CD8-positive, alpha-beta memory T cell (primary cell): Measurements from ENCODE around the gene BCL11B. TPM values are rescaled to one million over a fixed set of nuclear protein-coding genes. Genes with fewer than 3 reads are reported as not detected.

Experiments
- CTCF ChIA-PET: fragments of 350-600 bp; sonication (Branson Sonifier 250); formaldehyde crosslinking; loops from one replicate; lab custom pipeline; 2021; ENCODE audit warnings: antibody characterized with exemption; lab: Charles Lee
- POLR2A ChIA-PET: fragments of 350-600 bp; sonication (Branson Sonifier 250); formaldehyde crosslinking; loops from one replicate; lab custom pipeline; 2021; ENCODE audit warnings: antibody characterized with exemption; lab: Charles Lee
- DNase-seq, 5 donors: peaks; one replicate each; pipeline versions ENCODE4 v3.0.0 to v3.0.0-alpha.2; 2020 to 2022; ENCODE audit warnings: mixed read lengths in 1 of 5
- H3K27ac ChIP-seq: one replicate; pipeline ENCODE4 v1.7.0; 2013; ENCODE audit warnings: low read depth, mild to moderate bottlenecking, low read length, moderate library complexity
- H3K27me3 ChIP-seq: 2 replicates; pipeline ENCODE4 v1.7.0; 2013; ENCODE audit warnings: low read length, mild to moderate bottlenecking; ENCODE audit not compliant: insufficient read depth, poor library complexity, severe bottlenecking
- H3K36me3 ChIP-seq: 2 replicates; pipeline ENCODE4 v1.7.0; 2013; ENCODE audit warnings: mild to moderate bottlenecking, low read length, moderate library complexity; ENCODE audit not compliant: insufficient read depth
- H3K4me1 ChIP-seq: 2 replicates; pipeline ENCODE4 v1.7.0; 2013; ENCODE audit warnings: mild to moderate bottlenecking, low read length, moderate library complexity; ENCODE audit not compliant: insufficient read depth
- H3K4me3 ChIP-seq: 2 replicates; pipeline ENCODE4 v1.7.0; 2013; ENCODE audit warnings: mild to moderate bottlenecking, low read length
- H3K9me3 ChIP-seq: 2 replicates; pipeline ENCODE4 v1.7.0; 2013; ENCODE audit warnings: mild to moderate bottlenecking, low read length
- H3K27ac Mint-ChIP-seq, 8 donors: one replicate each; pipeline ENCODE4 v1.8.0; 2020 to 2021; ENCODE audit warnings: mixed read lengths in 8 of 8, mild to moderate bottlenecking in 6 of 8, inconsistent platforms in 3 of 8, moderate library complexity in 3 of 8
- H3K27me3 Mint-ChIP-seq, 2 donors: one replicate each; pipeline ENCODE4 v1.8.0; 2020 to 2021; ENCODE audit warnings: mixed read lengths in 2 of 2, mild to moderate bottlenecking in 1 of 2, moderate library complexity in 1 of 2
- H3K36me3 Mint-ChIP-seq, 3 donors: one replicate each; pipeline ENCODE4 v1.8.0; 2020 to 2021; ENCODE audit warnings: mixed read lengths in 3 of 3, inconsistent platforms in 1 of 3, mild to moderate bottlenecking in 1 of 3
- H3K4me1 Mint-ChIP-seq, 3 donors: one replicate each; pipeline ENCODE4 v1.8.0; 2020 to 2021; ENCODE audit warnings: mixed read lengths in 3 of 3, inconsistent platforms in 1 of 3, mild to moderate bottlenecking in 1 of 3
- H3K4me3 Mint-ChIP-seq, 7 donors: one replicate each; pipeline ENCODE4 v1.8.0; 2020 to 2021; ENCODE audit warnings: mixed read lengths in 7 of 7, mild to moderate bottlenecking in 6 of 7, moderate library complexity in 4 of 7, inconsistent platforms in 2 of 7
- H3K9me3 Mint-ChIP-seq, 5 donors: one replicate each; pipeline ENCODE4 v1.8.0; 2020 to 2022; ENCODE audit warnings: mixed read lengths in 5 of 5, mild to moderate bottlenecking in 3 of 5, moderate library complexity in 2 of 5, inconsistent platforms in 1 of 5
- polyA plus RNA-seq: library from polyadenylated mRNA; unstranded; fragments of 300-500 nt; fragmentation: Illumina TruSeq; gene quantifications from one replicate; pipeline ENCODE4 v1.2.3, GENCODE V29; 2021
- total RNA-seq, 2 experiments: library from RNA; stranded (reverse); gene quantifications; one replicate each; pipeline ENCODE4 v1.2.3, GENCODE V29; 2021

BCL11B gene
- total and polyA plus RNA-seq, 3 experiments from 2014 or later: 9.7 to 42.5 (median 42.0) TPM

DNA sequence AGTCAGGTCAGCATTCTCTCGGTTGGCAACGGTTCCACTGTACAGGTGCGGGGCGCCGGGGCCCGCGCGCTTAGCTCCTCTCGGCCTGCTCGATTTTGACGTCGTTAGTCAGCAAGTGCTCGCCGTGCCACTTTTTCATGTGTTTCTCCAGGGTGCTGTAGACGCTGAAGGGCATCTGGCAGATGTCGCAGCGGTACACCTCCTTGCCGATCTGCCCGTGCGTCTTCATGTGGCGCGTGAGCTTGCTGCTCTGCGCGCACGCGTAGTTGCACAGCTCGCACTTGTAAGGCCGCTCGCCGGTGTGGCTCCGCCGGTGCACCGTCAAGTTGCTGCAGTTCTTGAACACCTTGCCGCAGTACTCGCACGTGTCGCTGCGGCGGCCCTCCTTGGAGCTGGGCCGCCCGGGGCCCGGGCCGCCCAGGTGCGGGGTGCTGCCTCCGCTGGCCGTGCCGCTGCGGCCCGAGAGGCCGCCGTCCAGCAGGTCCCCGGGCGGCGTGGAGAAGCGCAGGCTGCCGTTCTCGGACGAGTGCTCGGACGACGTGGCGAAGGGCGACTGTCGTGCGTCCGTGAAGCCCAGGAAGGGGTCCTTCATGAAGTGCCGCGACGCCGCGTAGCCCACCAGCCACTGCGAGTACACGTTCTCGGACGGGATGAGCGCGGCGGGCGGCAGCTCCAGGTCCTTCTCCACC, 97.8 kb downstream of the BCL11B start:
- Mint-ChIP-seq H3K9me3 (peaks cover 0 to 3% (median 0%) of the 10 kb centered on the region in 5 donors), H3K36me3 (peaks cover 20 to 76% (median 27%) of the 10 kb centered on the region in 3 donors), H3K27me3 (no peaks in the 10 kb centered on the region), H3K4me3 (peak overlapping the region in 3 of 7 donors; percentile 5 to 34 (median 15)), H3K27ac (peak overlapping the region in 3 of 8 donors; percentile 23 to 79 (median 58)), H3K4me1 (peaks cover 29 to 65% (median 49%) of the 10 kb centered on the region in 3 donors)
- Histone ChIP-seq H3K36me3 (peaks cover 33% of the 10 kb centered on the region), H3K27me3 (no peaks in the 10 kb centered on the region), H3K27ac (no peak overlapping the region), H3K4me3 (no peak overlapping the region), H3K9me3 (no peaks in the 10 kb centered on the region), H3K4me1 (peaks cover 28% of the 10 kb centered on the region)
- ChIA-PET CTCF (interaction anchor here (0.7 to 3.2 kb wide), 3 partner anchors 14 to 881 kb away, joined by 3 to 11 read pairs (median 5); no protein-coding TSS in a partner anchor), POLR2A (no interaction called here)
- DNase-seq: peak in 1 of 5 donors; percentile 55

DNA sequence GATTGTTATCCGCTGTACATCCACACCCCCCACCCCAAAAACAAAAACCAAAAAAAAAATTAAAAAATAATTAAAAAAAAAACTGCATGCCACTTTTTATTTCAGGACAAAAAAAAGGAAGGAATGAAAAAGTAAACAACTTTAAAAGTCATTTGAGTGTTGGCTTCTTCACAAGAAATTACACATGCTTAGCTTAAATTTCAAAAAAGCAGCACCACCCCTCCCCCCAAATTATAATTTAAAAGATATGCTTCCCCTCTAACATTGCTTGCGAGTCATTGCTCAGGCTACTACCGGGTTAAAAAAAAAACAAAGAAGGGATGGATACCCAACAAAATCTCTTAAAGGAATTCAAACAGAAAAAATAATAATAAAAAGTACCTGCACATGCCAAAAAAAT, 98.5 kb downstream of the BCL11B start:
- H3K4me3 ChIP-seq: no peak overlapping the region
- Mint-ChIP-seq H3K27me3 (no peaks in the 10 kb centered on the region), H3K4me3 (no peak overlapping the region), H3K27ac (peak overlapping the region in 3 of 8 donors; percentile 58 to 79 (median 71)), H3K9me3 (peaks cover 0 to 3% (median 0%) of the 10 kb centered on the region in 5 donors), H3K4me1 (peaks cover 29 to 66% (median 49%) of the 10 kb centered on the region in 3 donors), H3K36me3 (peaks cover 20 to 74% (median 27%) of the 10 kb centered on the region in 3 donors)
- peaks cover 33% of the 10 kb centered on the region for H3K36me3 ChIP-seq
- CTCF ChIA-PET: interaction anchor here (0.7 to 1.7 kb wide), 2 partner anchors 93 to 881 kb away, joined by 3 to 5 read pairs; no protein-coding TSS in a partner anchor
- H3K27me3 ChIP-seq: no peaks in the 10 kb centered on the region
- POLR2A ChIA-PET: no interaction called here
- H3K4me1 ChIP-seq: peaks cover 21% of the 10 kb centered on the region
- H3K9me3 ChIP-seq: no peaks in the 10 kb centered on the region
- H3K27ac ChIP-seq: no peak overlapping the region
- no peak for DNase-seq

DNA sequence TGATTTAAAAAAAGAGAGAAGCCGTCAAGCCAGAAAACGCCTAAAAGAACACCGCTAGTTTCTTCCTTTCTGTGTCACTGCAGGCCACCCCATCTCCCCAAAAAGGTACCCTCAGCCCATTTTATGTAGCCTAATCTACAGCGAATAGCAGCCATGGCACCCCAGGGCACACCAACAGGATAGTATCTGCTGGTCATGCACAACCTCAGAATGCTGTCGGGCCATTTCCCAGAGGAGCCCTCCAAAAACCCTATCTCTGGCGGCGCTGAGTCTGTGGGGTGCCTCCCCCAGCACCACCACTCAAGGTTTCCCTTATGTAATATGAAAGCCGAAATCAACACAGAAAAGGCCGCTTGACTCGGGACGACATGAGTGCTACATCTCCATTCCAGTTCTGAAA, 98.9 kb downstream of the BCL11B start:
- H3K4me1 ChIP-seq: peaks cover 18% of the 10 kb centered on the region
- no peak overlapping the region for H3K4me3 ChIP-seq
- H3K36me3 ChIP-seq: peaks cover 33% of the 10 kb centered on the region
- H3K27me3 Mint-ChIP-seq: peaks cover 0 to 3% of the 10 kb centered on the region in 2 donors
- ChIA-PET CTCF (interaction anchor here (1.7 kb wide), 1 partner anchor 93 kb away, joined by 5 read pairs; no protein-coding TSS in a partner anchor), POLR2A (no interaction called here)
- no peak overlapping the region for H3K27ac ChIP-seq
- peaks cover 29 to 66% (median 49%) of the 10 kb centered on the region in 3 donors for H3K4me1 Mint-ChIP-seq
- no peaks in the 10 kb centered on the region for H3K27me3 ChIP-seq
- DNase-seq: peak in 1 of 5 donors; percentile 41
- peak overlapping the region in 1 of 7 donors; percentile 63 for H3K4me3 Mint-ChIP-seq
- H3K9me3 ChIP-seq: no peaks in the 10 kb centered on the region
- peak overlapping the region in 4 of 8 donors; percentile 32 to 79 (median 63) for H3K27ac Mint-ChIP-seq
- H3K36me3 Mint-ChIP-seq: peaks cover 20 to 74% (median 27%) of the 10 kb centered on the region in 3 donors
- H3K9me3 Mint-ChIP-seq: peaks cover 0 to 3% (median 0%) of the 10 kb centered on the region in 5 donors

DNA sequence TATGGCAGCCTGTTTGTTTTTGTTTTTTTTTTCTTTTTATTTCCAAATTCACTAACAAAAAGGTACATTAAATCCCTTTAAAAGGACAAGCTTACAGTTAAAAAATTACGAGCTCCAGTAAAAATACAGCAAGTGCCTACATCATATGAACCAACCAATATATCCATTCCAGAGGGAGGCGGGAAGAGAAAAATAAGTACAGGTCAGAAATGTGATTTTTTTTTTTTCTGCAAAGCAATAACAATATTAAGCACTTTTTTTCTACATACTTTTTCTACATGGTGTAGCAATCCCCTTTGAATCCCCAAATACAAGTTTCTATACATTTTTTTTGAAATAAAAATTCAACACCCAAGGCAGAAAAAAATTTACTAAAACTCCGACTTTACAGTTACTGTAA, 100.6 kb downstream of the BCL11B start:
- Histone ChIP-seq H3K27ac (no peak overlapping the region), H3K36me3 (peaks cover 26% of the 10 kb centered on the region), H3K4me1 (peaks cover 18% of the 10 kb centered on the region), H3K27me3 (no peaks in the 10 kb centered on the region), H3K4me3 (no peak overlapping the region), H3K9me3 (no peaks in the 10 kb centered on the region)
- H3K36me3 Mint-ChIP-seq: peaks cover 16 to 67% (median 20%) of the 10 kb centered on the region in 3 donors
- peaks cover 0 to 3% (median 0%) of the 10 kb centered on the region in 5 donors for H3K9me3 Mint-ChIP-seq
- H3K27ac Mint-ChIP-seq: peak overlapping the region in 3 of 8 donors; percentile 19 to 63 (median 60)
- H3K4me3 Mint-ChIP-seq: peak overlapping the region in 1 of 7 donors; percentile 4
- DNase-seq: no peak
- ChIA-PET CTCF (no interaction called here), POLR2A (interaction anchor here (0.6 kb wide), 1 partner anchor 498 kb away, joined by 4 read pairs; no protein-coding TSS in a partner anchor)
- H3K27me3 Mint-ChIP-seq: peaks cover 0 to 3% of the 10 kb centered on the region in 2 donors
- peaks cover 26 to 67% (median 47%) of the 10 kb centered on the region in 3 donors for H3K4me1 Mint-ChIP-seq

DNA sequence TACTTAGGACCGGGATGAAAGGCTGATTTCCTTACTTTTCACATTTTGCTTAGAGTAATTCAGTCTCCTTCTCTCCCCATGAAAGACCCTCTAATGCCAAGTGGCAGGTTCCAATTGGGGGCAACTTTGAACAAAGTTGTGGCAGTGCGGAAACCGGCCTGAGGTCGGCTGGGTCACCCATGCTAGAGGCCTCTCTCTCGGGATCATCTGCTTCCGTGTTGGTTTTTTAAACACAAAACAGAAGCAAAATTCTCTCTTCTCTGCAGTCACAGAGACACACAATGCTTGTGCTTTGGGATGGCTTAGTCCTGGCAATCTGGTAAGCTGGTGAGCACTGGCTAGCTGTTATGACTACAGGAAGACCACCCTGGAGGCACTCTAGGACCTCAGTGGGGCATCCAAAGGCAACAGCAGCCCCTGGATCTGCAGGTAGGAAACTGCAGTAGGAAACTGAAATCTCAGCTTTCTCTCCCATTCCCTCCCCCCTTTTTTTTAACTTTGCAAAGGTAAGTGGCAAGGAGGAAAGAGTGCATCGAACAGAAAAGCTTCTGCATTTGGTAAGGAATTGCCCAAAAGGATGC, 102.1 kb downstream of the BCL11B start:
- Histone ChIP-seq H3K27ac (no peak overlapping the region), H3K27me3 (no peaks in the 10 kb centered on the region), H3K4me1 (peaks cover 18% of the 10 kb centered on the region), H3K4me3 (no peak overlapping the region), H3K9me3 (no peaks in the 10 kb centered on the region), H3K36me3 (peaks cover 23% of the 10 kb centered on the region)
- peak overlapping the region in 4 of 8 donors; percentile 39 to 89 (median 51) for H3K27ac Mint-ChIP-seq
- no peak overlapping the region for H3K4me3 Mint-ChIP-seq
- H3K27me3 Mint-ChIP-seq: peaks cover 0 to 3% of the 10 kb centered on the region in 2 donors
- CTCF ChIA-PET: interaction anchor here (0.8 kb wide), 1 partner anchor 1032 kb away, joined by 3 read pairs; no protein-coding TSS in a partner anchor
- DNase-seq: no peak
- peaks cover 34 to 80% (median 52%) of the 10 kb centered on the region in 3 donors for H3K4me1 Mint-ChIP-seq
- peaks cover 0 to 3% (median 0%) of the 10 kb centered on the region in 5 donors for H3K9me3 Mint-ChIP-seq
- POLR2A ChIA-PET: interaction anchor here (1.1 kb wide), 1 partner anchor 100 kb away, joined by 5 read pairs; no protein-coding TSS in a partner anchor
- peaks cover 17 to 56% (median 18%) of the 10 kb centered on the region in 3 donors for H3K36me3 Mint-ChIP-seq

DNA sequence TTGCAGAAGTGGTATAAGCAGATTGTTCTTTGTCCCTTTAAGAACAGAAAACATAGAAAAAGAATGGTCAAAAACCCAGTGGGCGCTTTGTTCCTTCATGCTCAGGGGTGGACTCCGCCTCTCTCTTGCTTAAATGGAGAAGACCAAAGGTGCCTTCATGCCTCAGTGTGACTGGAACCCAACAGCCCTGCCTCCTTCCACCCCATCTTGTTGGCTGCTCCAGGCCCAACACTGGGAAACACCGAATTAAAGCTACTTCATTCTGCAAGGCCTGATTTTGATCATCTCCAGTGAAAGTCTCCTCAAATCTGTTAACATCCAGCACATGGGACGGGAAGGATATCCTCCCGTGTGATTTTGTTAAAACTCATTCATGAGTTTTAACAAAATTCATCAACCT, 103.7 kb downstream of the BCL11B start:
- Mint-ChIP-seq H3K4me1 (peaks cover 41 to 87% (median 64%) of the 10 kb centered on the region in 3 donors), H3K27me3 (peaks cover 0 to 3% of the 10 kb centered on the region in 2 donors), H3K9me3 (peaks cover 0 to 3% (median 0%) of the 10 kb centered on the region in 5 donors), H3K36me3 (peaks cover 9 to 47% (median 17%) of the 10 kb centered on the region in 3 donors), H3K4me3 (no peak overlapping the region), H3K27ac (peak overlapping the region; percentile 11 to 90 (median 57))
- Histone ChIP-seq H3K27me3 (no peaks in the 10 kb centered on the region), H3K36me3 (peaks cover 15% of the 10 kb centered on the region), H3K27ac (no peak overlapping the region), H3K4me3 (no peak overlapping the region), H3K4me1 (peaks cover 18% of the 10 kb centered on the region), H3K9me3 (no peaks in the 10 kb centered on the region)
- CTCF ChIA-PET: interaction anchor here (1.0 kb wide), 1 partner anchor 98 kb away, joined by 3 read pairs; no protein-coding TSS in a partner anchor
- POLR2A ChIA-PET: no interaction called here
- no peak for DNase-seq

DNA sequence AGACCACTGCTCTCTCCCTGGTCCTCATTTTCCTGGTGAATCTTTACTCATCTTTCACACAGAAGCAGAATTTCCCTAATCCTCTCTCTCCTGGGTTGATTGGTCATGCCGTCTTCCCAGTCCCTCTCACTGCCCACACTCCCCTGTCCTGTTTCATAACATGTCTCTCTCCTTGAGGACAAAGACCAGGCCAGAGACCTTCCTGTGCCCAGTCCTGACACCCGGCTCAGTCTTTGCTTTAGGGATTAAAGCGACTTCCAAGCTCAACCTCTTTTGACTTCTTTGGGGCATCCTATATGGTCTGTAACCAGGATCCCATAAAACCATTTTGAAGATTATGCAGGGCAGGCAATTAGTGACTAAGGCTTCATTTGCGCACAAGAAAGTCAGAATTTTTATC, 105.5 kb downstream of the BCL11B start:
- ChIA-PET POLR2A (no interaction called here), CTCF (interaction anchor here (1.1 to 3.6 kb wide), 3 partner anchors 9 to 30 kb away, joined by 3 to 10 read pairs (median 3); no protein-coding TSS in a partner anchor)
- H3K4me1 Mint-ChIP-seq: peaks cover 37 to 79% (median 56%) of the 10 kb centered on the region in 3 donors
- Histone ChIP-seq H3K27me3 (no peaks in the 10 kb centered on the region), H3K4me3 (no peak overlapping the region), H3K27ac (no peak overlapping the region), H3K4me1 (peaks cover 13% of the 10 kb centered on the region), H3K36me3 (no peaks in the 10 kb centered on the region), H3K9me3 (no peaks in the 10 kb centered on the region)
- peaks cover 0 to 31% (median 12%) of the 10 kb centered on the region in 3 donors for H3K36me3 Mint-ChIP-seq
- peaks cover 0 to 2% (median 0%) of the 10 kb centered on the region in 5 donors for H3K9me3 Mint-ChIP-seq
- peaks cover 0 to 3% of the 10 kb centered on the region in 2 donors for H3K27me3 Mint-ChIP-seq
- peak overlapping the region in 6 of 8 donors; percentile 14 to 83 (median 54) for H3K27ac Mint-ChIP-seq
- no peak overlapping the region for H3K4me3 Mint-ChIP-seq
- no peak for DNase-seq
